SK-N-SH (cell line): Measurements from ENCODE around the gene ZNF235.

Source experiments
- CTCF ChIP-seq: fragments of 200-600 bp; sonication (generic); IDR thresholded peaks from 2 replicates; pipeline ENCODE4 v1.6.1; 2017; ENCODE audit warnings: antibody characterized with exemption, mild to moderate bottlenecking, moderate library complexity
- MXI1 ChIP-seq: IDR thresholded peaks from 2 replicates; pipeline ENCODE4 v1.6.1; 2012; ENCODE audit warnings: mild to moderate bottlenecking, low read depth, low read length, improper control_type of control experiment
- TAF1 ChIP-seq: IDR thresholded peaks from 2 replicates; pipeline ENCODE4 v1.6.1; 2012; ENCODE audit warnings: low read depth, mild to moderate bottlenecking, low read length, moderate library complexity, borderline replicate concordance

- TF ChIP-seq TAF1 (no peak), CTCF (no peak), MXI1 (no peak)
These were observed 3.2 kb upstream of the ZNF235 start for GRCh38 chr19:44308011-44308410.
